ENCODE results near the gene B4GALNT3.

Gene B4GALNT3

GRCh38 chr12:480831-481816, 21.4 kb downstream of the B4GALNT3 start:
- no peak for DNase-seq (ENCODE audit: low spot score)
- TF ChIP-seq CTCF (IDR thresholded peaks at IDR 0.05; ENCODE audit: extremely low read depth, missing control alignments) = no peak

- TF ChIP-seq CTCF (IDR thresholded peaks at IDR 0.05; ENCODE audit: extremely low read depth, missing control alignments) = no peak
- DNase-seq (ENCODE audit: low spot score) = no peak
These were observed 22.3 kb downstream of the B4GALNT3 start for GRCh38 chr12:482061-482460.

GRCh38 chr12:484096-484495, 24.4 kb downstream of the B4GALNT3 start:
- no peak for TF ChIP-seq CTCF (IDR thresholded peaks at IDR 0.05; ENCODE audit: extremely low read depth, missing control alignments)
- no peak for DNase-seq (ENCODE audit: low spot score)

GRCh38 chr12:490260-490659, 30.5 kb downstream of the B4GALNT3 start:
- no peak for DNase-seq (ENCODE audit: low spot score)

GRCh38 chr12:495466-495865, 35.7 kb downstream of the B4GALNT3 start:
- no peak for DNase-seq (ENCODE audit: low spot score)
- no peak for TF ChIP-seq CTCF (IDR thresholded peaks at IDR 0.05; ENCODE audit: extremely low read depth, missing control alignments)

More at GRCh38 chr12:490260-490659, 30.5 kb downstream of the B4GALNT3 start:
- TF ChIP-seq CTCF (IDR thresholded peaks at IDR 0.05; ENCODE audit: extremely low read depth, missing control alignments) = no peak

- DNase-seq (ENCODE audit: low spot score) = no peak
- no peak for TF ChIP-seq CTCF (IDR thresholded peaks at IDR 0.05; ENCODE audit: extremely low read depth, missing control alignments)
These were observed 37.0 kb downstream of the B4GALNT3 start for GRCh38 chr12:496736-497135.

- TF ChIP-seq CTCF (IDR thresholded peaks at IDR 0.05; ENCODE audit: extremely low read depth, missing control alignments) = no peak
- DNase-seq (ENCODE audit: low spot score) = no peak
These were observed 37.9 kb downstream of the B4GALNT3 start for GRCh38 chr12:497501-498160.

All from GM20000 (cell line).